AG09319 (cell line): ENCODE data around the gene EWSR1.

Experiments
- DNase-seq: peaks from one replicate; pipeline ENCODE4 v3.0.0-alpha.2; 2010; ENCODE audit warnings: low read depth; ENCODE audit errors: extremely low read depth
- CTCF ChIP-seq: IDR thresholded peaks from 2 replicates; pipeline ENCODE4 v1.5.1; 2011; ENCODE audit warnings: low read depth, mild to moderate bottlenecking, inconsistent platforms, low read length, moderate library complexity

The EWSR1 gene

GRCh38 chr22:29254286-29254660 is 13.8 kb upstream of the EWSR1 start:
- TF ChIP-seq CTCF = no peak
- no peak for DNase-seq

GRCh38 chr22:29255064-29255621 is 12.9 kb upstream of the EWSR1 start:
- no peak for TF ChIP-seq CTCF
- DNase-seq = no peak

- TF ChIP-seq CTCF = no peak
- no peak for DNase-seq
Measured at GRCh38 chr22:29256606-29257325, 11.3 kb upstream of the EWSR1 start.

- TF ChIP-seq CTCF = no peak
- no peak for DNase-seq
Measured at GRCh38 chr22:29257751-29258181, 10.3 kb upstream of the EWSR1 start.

GRCh38 chr22:29258407-29259252 is 9.4 kb upstream of the EWSR1 start:
- DNase-seq = no peak
- TF ChIP-seq CTCF = no peak

- TF ChIP-seq CTCF = no peak; the same call in 1 of the 2 replicates
- no peak for DNase-seq
Measured at GRCh38 chr22:29259253-29259899, 8.7 kb upstream of the EWSR1 start.
